A549 (cell line): ENCODE results near the gene NOTCH3. TPM values are rescaled to one million over a fixed set of nuclear protein-coding genes. Genes with fewer than 3 reads are reported as not detected.
A peak's percentile ranks its signal among the peaks of the same experiment; 100 is the strongest.

Source experiments
- ATAC-seq, 2 experiments: fragments of 200-7000 bp in 1 of 2; fragments of >200 bp in 1 of 2; cut with Nextera tagmentation in 1 of 2; cut with Tn5 transposase in 1 of 2; 3 replicates each; pipeline versions ENCODE4 v1.8.0 to v1.9.1; 2018 to 2020; ENCODE audit warnings: mild to moderate bottlenecking in 1 of 2, moderate library complexity in 1 of 2
- CTCF ChIA-PET: fragments of 300-600 bp; sonication (Branson Sonifier 250); formaldehyde crosslinking; extraction: SDS; loops from one replicate; lab custom pipeline; 2021; ENCODE audit warnings: antibody characterized with exemption, inconsistent platforms; lab: Yijun Ruan, JAX
- POLR2A ChIA-PET: fragments of 350-600 bp; formaldehyde crosslinking; extraction: SDS; loops from one replicate; lab custom pipeline; 2021; ENCODE audit warnings: antibody characterized with exemption, inconsistent platforms; lab: Yijun Ruan, JAX
- DNase-seq, 2 experiments: peaks; one replicate each; pipeline versions ENCODE4 v3.0.0 to v3.0.0-alpha.2; 2011 to 2016; ENCODE audit warnings: low read depth in 1 of 2, low spot score in 1 of 2
- FAIRE-seq: peaks from 2 replicates; lab custom pipeline; 2011; peaks lifted over from hg19 to GRCh38; lab: Jason Lieb, UNC
- H3K27ac ChIP-seq, 2 experiments: fragments of >200 bp; sonication (Bioruptor Twin); formaldehyde crosslinking; 3 replicates each; pipeline ENCODE4 v1.5.1; 2016 to 2017
- H3K4me1 ChIP-seq: fragments of >200 bp; sonication (Bioruptor Twin); formaldehyde crosslinking; 3 replicates; pipeline ENCODE4 v1.6.1; 2016
- H3K4me2 ChIP-seq: fragments of >200 bp; sonication (Bioruptor Twin); formaldehyde crosslinking; 3 replicates; pipeline ENCODE4 v1.6.1; 2016
- H3K4me3 ChIP-seq: fragments of >200 bp; sonication (Bioruptor Twin); formaldehyde crosslinking; 3 replicates; pipeline ENCODE4 v1.5.1; 2016
- H3K9me3 ChIP-seq: fragments of >200 bp; sonication (Bioruptor Twin); formaldehyde crosslinking; 3 replicates; pipeline ENCODE4 v1.6.1; 2016
- BHLHE40 ChIP-seq: IDR thresholded peaks from 2 replicates; pipeline ENCODE4 v1.6.1; 2012; ENCODE audit warnings: low read depth, low read length, inconsistent platforms
- CHD2 ChIP-seq: fragments of 150-350 bp; IDR thresholded peaks from 2 replicates; pipeline ENCODE4 v1.6.1; 2014; ENCODE audit warnings: low read length; ENCODE audit not compliant: partially characterized antibody
- CHD4 ChIP-seq: fragments of 200-600 bp; sonication (generic); IDR thresholded peaks from 2 replicates; pipeline ENCODE4 v1.6.1; 2016; ENCODE audit warnings: antibody characterized with exemption, mild to moderate bottlenecking, borderline replicate concordance
- EHF ChIP-seq: fragments of 250-450 bp; sonication (Bioruptor Pico); IDR thresholded peaks from 2 replicates; pipeline ENCODE4 v1.5.0; 2020; ENCODE audit warnings: mild to moderate bottlenecking
- FOSB ChIP-seq: fragments of 250-450 bp; sonication (Bioruptor Pico); IDR thresholded peaks from 2 replicates; pipeline ENCODE4 v1.5.0; 2020; ENCODE audit warnings: mild to moderate bottlenecking, moderate library complexity
- FOSL2 ChIP-seq, 2 experiments: fragments of 450-650 bp in 1 of 2; fragments of >200 bp in 1 of 2; sonication (Bioruptor Twin) in 1 of 2; formaldehyde crosslinking; IDR thresholded peaks; 2 replicates each; pipeline versions ENCODE4 v1.5.0 to v1.6.1; 2016 to 2020; ENCODE audit warnings: mild to moderate bottlenecking in 1 of 2, moderate library complexity in 1 of 2
- GATA3 ChIP-seq: IDR thresholded peaks from 2 replicates; pipeline ENCODE4 v1.6.1; 2012; ENCODE audit warnings: borderline replicate concordance
- HDAC2 ChIP-seq: fragments of 200-600 bp; sonication (generic); IDR thresholded peaks from 2 replicates; pipeline ENCODE4 v1.6.1; 2016
- HOXA7 ChIP-seq: fragments of 250-450 bp; sonication (Bioruptor Pico); IDR thresholded peaks from 2 replicates; pipeline ENCODE4 v1.5.0; 2020; ENCODE audit warnings: mild to moderate bottlenecking, moderate library complexity
- HOXB13 ChIP-seq: fragments of 250-450 bp; sonication (Bioruptor Pico); IDR thresholded peaks from 2 replicates; pipeline ENCODE4 v1.5.0; 2020; ENCODE audit warnings: low read depth, mild to moderate bottlenecking, moderate library complexity
- HOXB5 ChIP-seq: fragments of 250-450 bp; sonication (Bioruptor Pico); IDR thresholded peaks from 2 replicates; pipeline ENCODE4 v1.5.0; 2020; ENCODE audit warnings: mild to moderate bottlenecking, moderate library complexity
- JUNB ChIP-seq: fragments of >200 bp; sonication (Bioruptor Twin); formaldehyde crosslinking; IDR thresholded peaks from 2 replicates; pipeline ENCODE4 v1.6.1; 2016
- MAX ChIP-seq: IDR thresholded peaks from 2 replicates; pipeline ENCODE4 v1.6.1; 2012
- MAZ ChIP-seq: fragments of 150-350 bp; IDR thresholded peaks from 2 replicates; pipeline ENCODE4 v1.6.1; 2014; ENCODE audit warnings: antibody characterized with exemption, low read depth, low read length, borderline replicate concordance
- MYC ChIP-seq: IDR thresholded peaks from 2 replicates; pipeline ENCODE4 v1.6.1; 2012; ENCODE audit warnings: mild to moderate bottlenecking, inconsistent platforms, low read length, improper control_type of control experiment, borderline replicate concordance
- NPAS2 ChIP-seq: fragments of 250-450 bp; sonication (Bioruptor Pico); IDR thresholded peaks from 2 replicates; pipeline ENCODE4 v1.8.0; 2022; ENCODE audit warnings: mild to moderate bottlenecking, moderate library complexity, borderline replicate concordance
- PHF8 ChIP-seq: fragments of 200-600 bp; sonication (generic); IDR thresholded peaks from 2 replicates; pipeline ENCODE4 v1.6.1; 2016; ENCODE audit warnings: low read depth, mild to moderate bottlenecking, antibody characterized with exemption, moderate library complexity, borderline replicate concordance
- POLR2A ChIP-seq: IDR thresholded peaks from 2 replicates; pipeline ENCODE4 v1.6.1; 2012; ENCODE audit warnings: mild to moderate bottlenecking, low read length
- RAD21 ChIP-seq, 2 experiments: fragments of >200 bp in 1 of 2; sonication (Bioruptor Twin) in 1 of 2; formaldehyde crosslinking in 1 of 2; IDR thresholded peaks in 1 of 2; conservative IDR thresholded peaks in 1 of 2; 2 replicates in 1 of 2; 3 replicates in 1 of 2; pipeline ENCODE4 v1.6.1; 2012 to 2018; ENCODE audit warnings: inconsistent platforms in 1 of 2
- RARB ChIP-seq: fragments of 250-450 bp; sonication (Bioruptor Pico); IDR thresholded peaks from 2 replicates; pipeline ENCODE4 v1.8.0; 2021; ENCODE audit warnings: mild to moderate bottlenecking, moderate library complexity
- RCOR1 ChIP-seq: fragments of 150-350 bp; IDR thresholded peaks from 2 replicates; pipeline ENCODE4 v1.6.1; 2014; ENCODE audit warnings: antibody characterized with exemption, low read length, low read depth
- RFX5 ChIP-seq: fragments of 450-650 bp; IDR thresholded peaks from 2 replicates; pipeline ENCODE4 v1.7.1; 2014; ENCODE audit warnings: antibody characterized with exemption, mild to moderate bottlenecking, moderate library complexity
- RNF2 ChIP-seq: fragments of 200-600 bp; sonication (generic); IDR thresholded peaks from 2 replicates; pipeline ENCODE4 v1.6.1; 2016; ENCODE audit warnings: low read depth, mild to moderate bottlenecking, antibody characterized with exemption, moderate library complexity, borderline replicate concordance
- WGBS: methylation state at CpG from one replicate; pipeline ENCODE4 v1.1.6; 2017; ENCODE audit errors: missing lambda C conversion rate; 5-methylcytosine and 5-hydroxymethylcytosine counted together
- polyA plus RNA-seq, 4 experiments: library from polyadenylated mRNA; depleted of rRNA in 3 of 4; stranded (reverse); fragments of >200 nt; fragmentation: RNase III in 1 of 4; extraction: RNeasy Plus Mini Kit Qiagen cat#74134 plus additional on column Dnase treatment in 1 of 4; gene quantifications; 2 replicates in 3 of 4; 3 replicates in 1 of 4; pipeline ENCODE4 v1.2.3, GENCODE V29; 2011 to 2017
- TF ChIP-seq, protein P1 (sequence below): fragments of 200-600 bp; sonication (generic); IDR thresholded peaks from 2 replicates; pipeline ENCODE4 v1.6.1; 2016; ENCODE audit warnings: antibody characterized with exemption, mild to moderate bottlenecking, moderate library complexity

The NOTCH3 gene
- polyA plus RNA-seq, 2 of the 4 experiments (the other 2 are of a cell fraction) = 9.5 to 14.7 TPM

DNA sequence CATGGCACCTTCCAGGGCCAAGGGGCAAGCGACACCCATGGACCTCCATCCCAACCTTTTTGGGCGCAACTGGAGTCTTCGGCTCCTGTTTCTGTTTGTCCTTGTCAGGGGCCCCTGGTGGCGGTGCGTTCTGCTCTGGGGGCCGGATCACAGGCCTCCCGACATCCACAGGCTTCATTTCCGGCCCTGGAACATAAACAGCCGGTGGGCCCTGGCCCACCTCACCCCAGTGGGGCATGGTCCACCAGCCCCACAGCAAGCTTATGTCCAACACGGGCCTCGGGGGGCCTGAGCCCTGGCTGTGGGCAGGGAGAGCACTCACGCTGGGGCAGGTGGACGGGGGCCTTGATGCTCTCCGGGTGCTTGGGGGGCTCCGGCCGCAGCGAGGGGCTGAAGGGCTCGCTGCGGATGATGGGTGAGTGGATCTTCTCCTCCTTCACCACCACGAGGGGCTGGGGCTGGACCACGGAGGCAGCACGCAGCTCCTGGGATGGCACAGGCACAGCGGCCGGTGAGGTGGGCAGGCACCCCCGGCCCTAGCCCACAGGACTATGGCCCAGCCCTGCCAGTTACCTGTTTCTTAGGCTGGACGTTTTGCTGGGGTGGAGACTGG is 38.6 kb upstream of the NOTCH3 start:
- no peaks in the 10 kb centered on the region for H3K9me3 ChIP-seq
- ATAC-seq (no peak), DNase-seq (no peak), FAIRE-seq (no peak)
- CTCF ChIA-PET = interaction anchor here (1.9 to 2.3 kb wide), 2 partner anchors 21 to 62 kb away, joined by 4 to 9 read pairs; no protein-coding TSS in a partner anchor
- TF ChIP-seq GATA3 (no peak), FOSB (CRISPR knock-in tag) (no peak), RCOR1 (no peak), RFX5 (no peak), POLR2A (no peak), CHD4 (no peak), MAX (no peak), RAD21 (conservative IDR thresholded peaks at IDR 0.05 in 1 of 2, IDR thresholded peaks at IDR 0.05 in 1 of 2) (no peak), NPAS2 (no peak)
- TF ChIP-seq, protein P1, sequence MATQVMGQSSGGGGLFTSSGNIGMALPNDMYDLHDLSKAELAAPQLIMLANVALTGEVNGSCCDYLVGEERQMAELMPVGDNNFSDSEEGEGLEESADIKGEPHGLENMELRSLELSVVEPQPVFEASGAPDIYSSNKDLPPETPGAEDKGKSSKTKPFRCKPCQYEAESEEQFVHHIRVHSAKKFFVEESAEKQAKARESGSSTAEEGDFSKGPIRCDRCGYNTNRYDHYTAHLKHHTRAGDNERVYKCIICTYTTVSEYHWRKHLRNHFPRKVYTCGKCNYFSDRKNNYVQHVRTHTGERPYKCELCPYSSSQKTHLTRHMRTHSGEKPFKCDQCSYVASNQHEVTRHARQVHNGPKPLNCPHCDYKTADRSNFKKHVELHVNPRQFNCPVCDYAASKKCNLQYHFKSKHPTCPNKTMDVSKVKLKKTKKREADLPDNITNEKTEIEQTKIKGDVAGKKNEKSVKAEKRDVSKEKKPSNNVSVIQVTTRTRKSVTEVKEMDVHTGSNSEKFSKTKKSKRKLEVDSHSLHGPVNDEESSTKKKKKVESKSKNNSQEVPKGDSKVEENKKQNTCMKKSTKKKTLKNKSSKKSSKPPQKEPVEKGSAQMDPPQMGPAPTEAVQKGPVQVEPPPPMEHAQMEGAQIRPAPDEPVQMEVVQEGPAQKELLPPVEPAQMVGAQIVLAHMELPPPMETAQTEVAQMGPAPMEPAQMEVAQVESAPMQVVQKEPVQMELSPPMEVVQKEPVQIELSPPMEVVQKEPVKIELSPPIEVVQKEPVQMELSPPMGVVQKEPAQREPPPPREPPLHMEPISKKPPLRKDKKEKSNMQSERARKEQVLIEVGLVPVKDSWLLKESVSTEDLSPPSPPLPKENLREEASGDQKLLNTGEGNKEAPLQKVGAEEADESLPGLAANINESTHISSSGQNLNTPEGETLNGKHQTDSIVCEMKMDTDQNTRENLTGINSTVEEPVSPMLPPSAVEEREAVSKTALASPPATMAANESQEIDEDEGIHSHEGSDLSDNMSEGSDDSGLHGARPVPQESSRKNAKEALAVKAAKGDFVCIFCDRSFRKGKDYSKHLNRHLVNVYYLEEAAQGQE = no peak
- H3K4me3 ChIP-seq = no peak overlapping the region
- H3K4me2 ChIP-seq = no peak overlapping the region
- POLR2A ChIA-PET = no interaction called here
- no peaks in the 10 kb centered on the region for H3K4me1 ChIP-seq
- H3K27ac ChIP-seq = no peak overlapping the region
- WGBS = 97% methylated on average over 8 of the region's 26 CpGs

GRCh38 chr19:15238639-15239155 is 37.9 kb upstream of the NOTCH3 start:
- Histone ChIP-seq H3K4me1 (no peaks in the 10 kb centered on the region), H3K4me3 (no peak overlapping the region), H3K4me2 (no peak overlapping the region), H3K27ac (no peak overlapping the region), H3K9me3 (no peaks in the 10 kb centered on the region)
- ChIA-PET CTCF (interaction anchor here (0.8 to 2.3 kb wide), 2 partner anchors 61 to 65 kb away, joined by 3 to 9 read pairs; no protein-coding TSS in a partner anchor), POLR2A (interaction anchor here (0.5 kb wide), 1 partner anchor 8 kb away, joined by 3 read pairs; no protein-coding TSS in a partner anchor)
- no peak for DNase-seq
- ATAC-seq = peak in 1 of 2 experiments; percentile 38; a peak in 3 of 6 replicates
- FAIRE-seq = no peak
- no peak for TF ChIP-seq RFX5
- TF ChIP-seq HOXB13 = no peak
- TF ChIP-seq FOSL2 (IDR thresholded peaks at IDR 0.05) = no peak
- no peak for TF ChIP-seq FOSL2 (CRISPR knock-in tag; IDR thresholded peaks at IDR 0.05)
- TF ChIP-seq HOXA7 (CRISPR knock-in tag) = no peak
- TF ChIP-seq RARB (CRISPR knock-in tag) = no peak
- no peak for TF ChIP-seq MAZ
- TF ChIP-seq RAD21 (conservative IDR thresholded peaks at IDR 0.05 in 1 of 2, IDR thresholded peaks at IDR 0.05 in 1 of 2) = no peak
- TF ChIP-seq HDAC2 = no peak
- TF ChIP-seq PHF8 = no peak
- no peak for TF ChIP-seq HOXB5
- TF ChIP-seq BHLHE40 = no peak
- TF ChIP-seq JUNB = no peak
- no peak for TF ChIP-seq MYC
- no peak for TF ChIP-seq RNF2
- TF ChIP-seq EHF = no peak
- TF ChIP-seq, protein P1 = no peak
- TF ChIP-seq CHD2 = no peak
- no peak for TF ChIP-seq NPAS2
- TF ChIP-seq FOSB (CRISPR knock-in tag) = no peak
- 93% methylated on average over 15 of the region's 29 CpGs for WGBS
